GM18870 (cell line): ENCODE results near the gene LRP8.

Experiments used
- ATAC-seq: cut with Tn5 transposase; IDR thresholded peaks from one replicate; pipeline ENCODE4 v1.9.1; 2021; ENCODE audit warnings: moderate library complexity; ENCODE audit not compliant: unreplicated experiment

Gene LRP8

DNA sequence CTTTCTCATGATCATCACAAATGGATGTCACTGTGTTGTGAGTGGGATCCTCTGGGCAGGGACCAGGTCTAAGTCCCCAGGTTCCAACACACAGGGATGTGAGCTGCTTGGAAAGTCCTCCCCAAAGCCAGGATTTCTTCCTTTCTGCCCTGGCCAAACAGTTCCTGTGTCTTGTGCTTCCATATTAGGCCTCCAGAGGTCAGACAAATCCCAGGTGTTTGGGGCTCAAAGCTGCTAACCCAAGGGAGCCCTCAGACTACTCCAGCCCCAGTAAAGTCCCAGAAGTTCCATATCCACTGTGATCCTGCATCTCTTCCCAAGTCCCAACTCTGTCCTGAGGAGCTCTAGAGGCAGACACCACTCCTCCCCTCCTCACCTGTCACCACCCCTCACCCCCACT, 61.8 kb downstream of the LRP8 start:
- no peak for ATAC-seq

DNA sequence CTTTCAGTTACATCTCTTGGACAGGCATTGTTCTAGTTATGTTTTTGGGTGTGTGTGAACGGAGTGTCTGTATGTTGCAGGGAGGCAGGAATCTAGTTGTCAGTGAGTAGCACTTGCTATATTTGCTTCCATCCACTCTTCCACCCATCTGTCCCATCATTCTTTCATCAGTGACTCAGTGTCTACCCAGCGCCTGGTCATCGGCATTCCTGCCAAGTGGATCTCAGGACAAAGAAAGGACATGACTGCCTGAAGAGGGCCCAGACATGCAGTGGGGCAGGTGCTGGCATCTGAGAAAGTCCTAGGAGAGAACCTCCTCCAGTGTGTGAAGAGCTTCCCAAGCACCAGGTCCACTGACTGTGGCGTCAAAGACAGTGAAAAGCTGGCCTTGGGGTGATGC, 62.3 kb downstream of the LRP8 start:
- no peak for ATAC-seq

- no peak for ATAC-seq
Observed at GRCh38 chr1:53264048-53264447, 63.8 kb downstream of the LRP8 start.

DNA sequence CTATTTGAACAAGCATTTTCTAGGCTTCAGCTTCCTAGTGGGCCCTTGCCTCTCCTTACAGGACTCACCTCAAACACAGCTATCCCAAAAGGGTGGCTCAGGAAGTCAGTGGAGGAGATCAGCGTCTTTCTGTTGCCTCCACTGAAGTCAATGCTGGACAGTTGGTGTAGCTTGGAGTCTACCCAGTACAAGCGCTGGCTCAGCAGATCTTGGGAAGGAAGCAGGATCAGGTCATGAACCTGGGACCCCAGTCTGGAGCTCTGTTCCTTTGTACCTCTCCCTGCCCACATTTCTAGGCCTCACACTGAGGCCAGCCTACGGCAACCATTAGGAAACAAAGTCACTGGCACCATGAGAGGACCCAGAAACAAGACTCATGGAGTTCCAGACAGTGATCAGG, 65.9 kb downstream of the LRP8 start:
- ATAC-seq, result no peak

DNA sequence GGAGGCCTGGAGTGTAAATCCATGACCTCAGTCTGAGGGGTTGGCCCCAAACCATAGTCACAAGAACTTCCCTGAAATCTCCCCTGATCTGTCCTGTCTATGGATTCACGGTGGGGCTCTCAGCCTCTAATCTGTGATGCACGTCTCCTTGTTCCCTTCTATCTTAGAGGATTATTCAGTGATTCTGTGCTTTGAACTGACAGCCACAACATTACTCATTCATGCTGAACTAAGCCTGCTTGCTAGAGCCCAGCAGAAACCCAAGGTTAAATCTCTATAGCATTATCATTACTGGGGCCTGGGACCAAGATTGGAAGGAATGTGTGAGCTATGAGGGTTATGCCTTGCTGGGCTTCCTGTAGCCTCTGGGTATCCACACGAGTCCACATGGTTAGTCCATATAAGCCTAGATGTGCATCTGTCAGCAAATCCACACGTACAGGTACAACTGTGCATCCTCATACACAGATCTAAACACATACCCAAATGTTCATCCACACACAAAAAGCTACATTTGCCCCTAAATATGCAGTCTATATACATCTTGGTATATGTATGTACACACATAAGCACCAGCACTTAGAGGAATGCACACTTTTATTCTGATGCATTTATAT, 67.1 kb downstream of the LRP8 start:
- no peak for ATAC-seq

DNA sequence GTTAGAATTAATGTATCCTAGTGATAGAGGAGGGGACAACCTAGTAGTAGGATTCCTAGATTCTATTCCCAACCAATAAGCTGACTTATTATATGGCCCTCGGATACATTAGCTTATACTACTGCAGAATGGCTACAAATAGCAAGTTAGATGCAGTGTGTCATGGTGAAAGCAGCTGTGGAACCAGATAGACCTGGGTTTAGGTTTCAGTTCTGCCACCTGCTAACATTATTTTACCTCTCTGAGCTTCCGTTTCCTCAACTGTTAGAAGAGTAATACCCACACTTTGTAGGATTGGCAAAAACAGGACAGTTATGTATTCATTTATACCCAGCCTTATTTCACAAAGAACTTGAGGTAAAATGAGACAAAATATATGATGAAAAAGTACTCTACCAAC, 67.9 kb downstream of the LRP8 start:
- ATAC-seq, result no peak

DNA sequence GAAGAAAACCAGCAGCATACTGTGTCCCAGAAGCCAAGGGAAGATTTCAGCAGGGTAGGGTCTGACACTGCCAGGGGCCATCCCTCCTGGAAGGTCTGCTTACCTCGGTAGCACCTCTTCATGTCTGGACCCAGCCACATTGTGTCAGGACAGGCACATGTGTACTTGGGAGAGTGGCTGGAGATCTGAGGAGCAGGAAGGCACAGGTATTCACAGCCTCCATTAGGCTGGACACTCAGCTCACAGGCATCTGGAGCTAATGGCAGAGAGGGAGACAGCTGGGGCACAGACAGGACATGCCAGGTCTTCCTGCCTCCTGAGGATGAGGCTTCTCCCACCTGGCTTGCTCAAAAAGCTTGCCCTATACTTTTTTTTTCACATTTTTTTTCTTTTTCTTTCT, 69.7 kb downstream of the LRP8 start:
- ATAC-seq, result no peak

DNA sequence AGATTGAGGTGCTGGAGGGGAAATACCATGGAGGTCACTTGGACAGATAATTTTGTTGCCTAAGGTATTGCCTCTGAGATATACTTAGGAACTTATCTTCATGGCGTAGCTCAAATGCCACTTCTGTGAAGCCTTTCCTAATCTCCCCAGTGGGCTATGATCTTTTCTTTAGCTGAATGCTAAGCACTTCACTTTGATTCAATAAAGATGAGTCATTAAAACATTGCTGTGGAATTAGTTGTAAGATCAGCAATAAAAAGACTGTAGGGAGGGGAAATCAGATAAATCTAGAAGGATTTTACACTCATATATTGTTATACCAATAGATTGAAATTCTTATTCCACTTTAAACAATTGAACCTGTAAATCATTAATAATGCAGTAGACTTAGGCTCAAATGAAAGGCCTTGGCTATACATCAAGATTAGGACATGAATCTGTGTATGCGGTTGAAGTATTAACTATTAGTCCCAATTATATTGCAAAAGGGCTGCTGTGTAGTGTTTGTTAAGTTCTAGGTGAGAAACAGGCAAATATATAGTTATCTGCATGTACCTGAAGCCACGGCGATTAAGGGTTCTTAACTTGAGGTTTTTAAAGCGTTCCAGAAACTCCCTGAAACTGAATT, 70.3 kb downstream of the LRP8 start:
- ATAC-seq, result no peak

- ATAC-seq, result no peak
Observed at GRCh38 chr1:53256511-53257453, 71.1 kb downstream of the LRP8 start.

DNA sequence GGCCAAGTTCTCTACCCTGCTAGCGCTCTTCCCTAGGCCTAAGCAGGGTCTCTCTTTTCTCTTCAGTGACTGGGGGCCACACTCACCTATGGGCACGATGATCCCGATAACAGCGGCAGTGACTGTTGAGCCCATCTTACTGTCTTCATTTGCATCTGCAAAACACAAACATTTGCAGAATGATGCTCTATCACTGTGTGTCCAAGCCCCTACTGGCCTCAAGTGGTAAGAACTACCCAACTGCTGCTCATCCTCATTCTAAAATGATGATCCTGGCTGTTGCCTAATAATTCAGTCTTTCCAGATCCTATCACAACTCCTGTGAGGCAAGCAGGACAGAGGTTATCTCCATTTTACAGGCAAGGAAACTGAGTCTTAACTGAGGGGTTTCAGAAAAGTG, 72.8 kb downstream of the LRP8 start:
- no peak for ATAC-seq

- ATAC-seq, result no peak
Observed at GRCh38 chr1:53254011-53254640, 73.7 kb downstream of the LRP8 start.

DNA sequence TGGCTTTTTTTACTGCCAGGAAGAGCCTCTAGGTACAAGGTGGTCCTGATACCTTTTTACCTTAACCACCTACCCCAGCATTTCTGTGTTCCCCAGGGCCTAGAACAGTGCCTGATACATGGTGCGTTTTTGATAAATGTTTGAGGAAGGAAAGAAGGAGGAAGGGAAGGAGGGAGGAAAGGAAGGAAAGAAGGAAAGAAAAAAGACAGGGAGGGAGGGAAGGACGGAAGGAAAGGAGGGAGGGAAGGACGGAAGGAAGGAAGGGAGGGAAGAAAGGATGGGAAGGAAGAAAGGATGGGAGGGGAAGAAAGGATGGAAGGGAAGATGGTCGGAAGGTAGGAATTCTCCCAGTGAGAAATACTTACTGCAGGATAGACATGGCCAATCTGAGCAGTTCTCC, 77.5 kb downstream of the LRP8 start:
- no peak for ATAC-seq

DNA sequence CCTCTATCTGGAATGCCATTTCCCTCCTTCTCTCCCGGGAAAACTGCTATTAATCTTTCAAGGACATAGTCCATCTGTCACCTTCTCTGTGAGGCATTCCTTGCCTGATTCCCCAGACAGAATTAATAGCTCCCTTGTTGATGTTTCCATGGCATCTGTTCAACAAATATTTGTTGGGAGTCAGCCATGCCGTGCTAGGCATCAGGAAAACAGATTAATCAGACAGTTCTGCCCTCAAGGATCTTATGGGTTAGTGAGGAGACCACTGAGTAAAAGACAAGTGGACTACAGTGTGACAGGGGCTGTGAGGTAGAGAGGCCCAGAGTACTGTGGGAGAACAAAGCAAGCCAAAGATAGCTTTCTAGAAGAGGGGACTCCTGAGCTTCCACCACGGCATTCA, 78.2 kb downstream of the LRP8 start:
- ATAC-seq, result no peak

- ATAC-seq, result no peak
Observed at GRCh38 chr1:53246261-53247134, 81.4 kb downstream of the LRP8 start.

DNA sequence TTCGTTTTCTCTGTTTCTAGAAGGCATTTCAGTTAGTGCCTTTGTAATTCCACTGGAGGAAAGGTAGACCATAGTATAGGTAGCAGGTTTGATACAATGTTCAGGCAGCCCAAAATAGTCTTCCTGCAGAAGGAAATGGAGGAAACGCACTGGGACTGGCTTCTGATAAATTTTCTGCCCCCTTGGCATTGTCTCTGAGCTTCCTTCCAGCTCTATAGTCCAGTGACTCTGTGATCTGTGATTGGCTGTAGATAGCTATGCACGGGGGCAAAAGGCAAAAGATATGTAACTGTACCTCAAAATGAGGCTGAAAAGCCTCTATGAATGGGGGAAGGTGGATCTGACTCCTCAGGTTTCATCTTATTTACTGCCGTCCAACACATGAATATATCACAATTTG, 83.7 kb downstream of the LRP8 start:
- no peak for ATAC-seq

DNA sequence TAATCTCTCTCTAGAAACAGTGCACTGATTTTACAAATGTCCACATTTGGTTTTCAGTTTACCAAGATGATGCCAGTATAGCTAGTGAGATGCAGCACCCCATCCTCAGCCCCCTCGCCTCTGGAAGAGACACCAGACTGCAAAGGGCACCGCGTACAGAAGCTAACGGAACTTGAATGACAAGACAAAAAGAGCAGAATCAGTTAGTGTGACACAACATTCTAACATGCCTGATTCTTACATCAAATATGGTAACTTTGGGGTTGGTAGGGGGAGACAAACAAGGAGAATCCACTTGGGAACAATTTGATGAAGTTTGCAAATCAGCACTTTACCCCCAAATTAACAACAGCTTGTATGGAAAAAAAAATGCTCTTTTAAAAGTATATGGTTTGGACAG, 85.5 kb downstream of the LRP8 start:
- no peak for ATAC-seq

DNA sequence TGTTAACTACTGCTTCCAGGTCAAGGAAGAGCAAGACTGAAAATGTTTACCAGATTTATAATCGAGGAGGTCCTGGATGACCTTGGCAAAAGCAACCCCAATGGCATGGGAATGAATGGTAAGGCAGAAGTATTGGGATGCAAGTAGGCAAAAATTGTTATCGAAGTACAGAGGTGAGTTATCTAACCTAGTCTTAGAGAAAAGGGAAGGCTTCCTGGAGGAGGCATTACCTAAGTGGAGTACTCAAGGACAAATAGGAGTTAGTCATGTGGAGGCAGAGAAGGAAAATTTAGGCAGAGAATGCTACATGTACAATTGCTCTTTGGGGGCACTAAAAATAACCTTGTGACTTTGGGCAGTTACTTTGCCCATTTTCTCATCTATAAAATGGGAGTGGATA, 86.0 kb downstream of the LRP8 start:
- no peak for ATAC-seq

DNA sequence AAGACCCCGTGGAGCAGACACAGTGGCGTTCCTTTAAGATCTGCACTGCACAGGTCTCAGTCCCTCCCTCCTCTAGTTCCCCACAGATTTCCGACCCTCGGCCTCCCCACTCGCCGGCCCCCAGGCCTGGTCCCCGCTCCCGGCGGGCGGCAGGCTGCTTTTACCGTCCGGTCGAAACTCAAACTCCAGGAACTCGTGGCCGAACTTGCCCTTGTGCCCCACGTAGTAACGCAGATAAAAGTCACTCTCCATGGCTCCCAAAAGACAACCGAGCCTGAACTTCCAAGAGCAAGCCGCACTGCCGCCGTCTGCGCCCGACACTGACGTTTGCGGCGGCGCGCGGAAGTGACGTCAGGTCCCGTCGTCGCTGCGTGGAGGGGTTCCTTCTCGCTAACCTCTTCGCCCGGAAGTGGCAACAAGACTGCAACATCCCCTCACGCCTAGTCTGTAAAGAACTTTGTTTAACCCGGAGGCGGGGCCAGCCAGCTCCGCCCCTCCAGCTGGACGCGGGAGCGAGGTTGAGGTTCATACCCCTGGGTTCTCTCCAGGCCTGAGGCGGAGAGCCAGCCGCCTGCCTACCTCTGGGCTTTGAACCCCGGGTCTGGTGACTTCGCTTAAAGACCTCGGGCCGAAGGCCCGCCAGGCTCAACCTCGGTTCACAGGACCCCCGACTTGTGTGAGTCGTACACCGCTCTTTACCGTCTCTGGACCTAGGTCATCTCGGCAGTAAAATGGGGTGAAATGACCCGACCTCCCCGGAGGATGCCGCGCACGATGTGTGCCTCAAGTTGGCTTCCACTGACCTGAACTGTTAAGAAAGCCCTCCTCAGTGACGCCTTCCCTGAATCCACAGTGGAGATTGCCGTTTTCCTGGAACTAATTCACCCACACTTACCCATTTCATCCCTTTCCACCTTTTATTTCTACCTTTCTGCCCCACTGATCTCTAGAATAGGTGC, 89.4 kb downstream of the LRP8 start, which contains the start of gene MAGOH:
Gene MAGOH (minus strand): TSS at position 322 of the 959 bp plus-strand sequence. CDS start 70 bp downstream, at position 252.
- ATAC-seq, result peak; percentile 91

GRCh38 chr1:53237638-53238037, 90.2 kb downstream of the LRP8 start:
- ATAC-seq, result no peak
